ENCODE results near the gene PITPNC1. TPM values are rescaled to one million over a fixed set of nuclear protein-coding genes. Genes with fewer than 3 reads are reported as not detected.

Gene PITPNC1
- total RNA-seq, 2 donors from 2014 or later, result 10.8 to 20.4 TPM

DNA sequence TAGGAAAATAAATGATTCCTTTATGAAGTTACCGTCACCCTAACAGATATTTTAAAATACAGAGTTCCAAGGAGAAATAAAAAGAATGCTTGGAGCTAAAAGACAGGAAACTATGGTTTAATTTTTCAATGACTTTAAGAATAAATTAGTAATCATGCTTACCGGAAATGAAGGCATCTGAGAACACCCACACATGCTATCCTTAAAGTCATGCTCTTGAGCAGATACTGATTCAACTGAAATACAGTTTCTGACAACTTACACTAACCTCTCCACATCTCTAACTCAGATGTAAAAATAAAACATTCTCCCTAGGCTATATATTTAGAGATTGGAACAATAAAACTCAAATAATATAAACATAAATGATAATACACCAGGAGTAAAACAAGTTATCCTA lies 18.5 kb upstream of the PITPNC1 start:
- no peaks in the 10 kb centered on the region for H3K9me3 ChIP-seq
- peaks cover 8% of the 10 kb centered on the region for H3K36me3 ChIP-seq
- no peaks in the 10 kb centered on the region for H3K27me3 ChIP-seq
- DNase-seq, result no peak
- H3K4me3 ChIP-seq, result no peak overlapping the region
- intact Hi-C loops (cut with DNase I), result no loop called here
- no peak overlapping the region for H3K27ac ChIP-seq
- TF ChIP-seq CTCF (IDR thresholded peaks at IDR 0.05), result no peak
- peaks cover 3% of the 10 kb centered on the region for H3K4me1 ChIP-seq
- no peak overlapping the region for H3K9ac ChIP-seq (ENCODE audit: low read depth in 2 of 2, low read length in 2 of 2)

DNA sequence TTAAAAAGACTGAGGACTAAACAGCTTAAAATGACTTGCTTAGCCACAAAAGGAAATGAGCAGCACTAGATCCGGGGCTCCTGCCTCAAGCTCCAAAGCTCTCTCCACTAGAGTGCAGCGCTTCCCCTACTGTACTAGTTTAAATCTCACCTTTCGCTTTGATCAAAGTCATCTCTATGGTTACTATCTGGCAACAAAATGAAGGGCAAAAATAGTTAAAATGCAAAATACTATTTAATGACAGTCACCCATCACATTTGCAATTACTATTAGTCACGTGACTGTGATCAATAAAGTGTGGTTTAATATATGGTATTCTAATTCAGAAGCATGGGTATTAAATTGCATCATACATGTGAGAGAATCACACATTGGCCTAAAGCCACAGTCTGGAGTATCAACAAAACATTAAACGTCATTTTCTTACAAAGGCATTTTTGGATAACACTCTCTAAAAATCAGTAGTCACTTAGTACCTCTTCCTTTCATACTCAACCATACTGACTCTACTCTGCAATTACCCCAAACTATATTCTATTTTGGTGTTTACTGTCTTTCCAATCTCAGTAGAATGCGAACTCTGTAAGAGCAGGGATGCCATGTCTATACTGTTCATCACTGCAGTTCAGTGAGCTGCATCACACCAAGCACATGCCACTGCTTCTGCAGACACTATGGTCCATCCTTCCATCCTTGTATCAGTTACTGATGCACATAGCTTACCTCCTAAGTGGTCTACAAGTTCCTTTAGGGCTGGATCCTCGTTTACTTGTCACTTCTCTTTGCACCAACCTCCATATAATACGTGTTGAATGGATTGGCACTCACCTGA lies 16.9 kb upstream of the PITPNC1 start:
- Histone ChIP-seq H3K4me1 (peaks cover 9% of the 10 kb centered on the region), H3K4me3 (no peak overlapping the region), H3K9me3 (no peaks in the 10 kb centered on the region), H3K27me3 (no peaks in the 10 kb centered on the region), H3K9ac (ENCODE audit: low read depth in 2 of 2, low read length in 2 of 2) (no peak overlapping the region), H3K27ac (no peak overlapping the region), H3K36me3 (peaks cover 8% of the 10 kb centered on the region)
- TF ChIP-seq CTCF (IDR thresholded peaks at IDR 0.05), result no peak
- DNase-seq, result no peak
- intact Hi-C loops (cut with DNase I), result no loop called here

- DNase-seq, result no peak
- H3K9me3 ChIP-seq, result no peaks in the 10 kb centered on the region
- no peak overlapping the region for H3K9ac ChIP-seq (ENCODE audit: low read depth in 2 of 2, low read length in 2 of 2)
- no peak overlapping the region for H3K4me3 ChIP-seq
- H3K36me3 ChIP-seq, result peaks cover 8% of the 10 kb centered on the region
- H3K27ac ChIP-seq, result no peak overlapping the region
- intact Hi-C loops (cut with DNase I), result no loop called here
- H3K4me1 ChIP-seq, result peaks cover 9% of the 10 kb centered on the region
- TF ChIP-seq CTCF (IDR thresholded peaks at IDR 0.05), result no peak
- no peaks in the 10 kb centered on the region for H3K27me3 ChIP-seq
Observed at GRCh38 chr17:67360880-67361279, 16.2 kb upstream of the PITPNC1 start.

- H3K4me3 ChIP-seq, result no peak overlapping the region
- H3K9me3 ChIP-seq, result no peaks in the 10 kb centered on the region
- H3K27ac ChIP-seq, result no peak overlapping the region
- no peaks in the 10 kb centered on the region for H3K27me3 ChIP-seq
- intact Hi-C loops (cut with DNase I), result no loop called here
- peaks cover 9% of the 10 kb centered on the region for H3K4me1 ChIP-seq
- DNase-seq, result no peak
- no peak overlapping the region for H3K9ac ChIP-seq (ENCODE audit: low read depth in 2 of 2, low read length in 2 of 2)
- peaks cover 2% of the 10 kb centered on the region for H3K36me3 ChIP-seq
- no peak for TF ChIP-seq CTCF (IDR thresholded peaks at IDR 0.05)
Observed at GRCh38 chr17:67362173-67362572, 14.9 kb upstream of the PITPNC1 start.

- Histone ChIP-seq H3K9ac (ENCODE audit: low read depth in 2 of 2, low read length in 2 of 2) (peak overlapping the region; percentile 96 to 99), H3K27ac (peak overlapping the region; percentile 93), H3K27me3 (no peaks in the 10 kb centered on the region), H3K4me3 (peak overlapping the region; percentile 98), H3K9me3 (no peaks in the 10 kb centered on the region), H3K4me1 (peaks cover 6% of the 10 kb centered on the region), H3K36me3 (no peaks in the 10 kb centered on the region)
- DNase-seq, result no peak
- TF ChIP-seq CTCF (IDR thresholded peaks at IDR 0.05), result no peak
- intact Hi-C loops (cut with DNase I), result no loop called here
Observed at GRCh38 chr17:67364847-67365737, 12.0 kb upstream of the PITPNC1 start.

All from colonic mucosa (tissue), 4 donors.